Measurements from ENCODE around the gene DNTT. TPM values are rescaled to one million over a fixed set of nuclear protein-coding genes. Genes with fewer than 3 reads are reported as not detected.

Gene DNTT
- total and polyA plus RNA-seq, 2 experiments from 2014 or later = not detected

- no peaks in the 10 kb centered on the region for H3K79me2 ChIP-seq (replicated peaks; ENCODE audit: insufficient read depth)
- H3K36me3 Mint-ChIP-seq (ENCODE audit: low read depth) = no peaks in the 10 kb centered on the region
- no peaks in the 10 kb centered on the region for H3K27me3 Mint-ChIP-seq (ENCODE audit: insufficient read depth, low read depth, poor library complexity)
- no peak overlapping the region for H3K4me3 ChIP-seq
- H3K4me2 ChIP-seq = no peak overlapping the region
- no peaks in the 10 kb centered on the region for H3K36me3 ChIP-seq (ENCODE audit: insufficient read depth)
- no peaks in the 10 kb centered on the region for H3K27me3 ChIP-seq (ENCODE audit: insufficient read depth)
- H3K27ac Mint-ChIP-seq = no peak overlapping the region
- H3K9me3 Mint-ChIP-seq = no peaks in the 10 kb centered on the region
- H3F3A ChIP-seq (replicated peaks; ENCODE audit: low read depth) = no peaks in the 10 kb centered on the region
- H3K4me1 Mint-ChIP-seq = peaks cover 21% of the 10 kb centered on the region
- TF ChIP-seq STAT1 (IDR thresholded peaks at IDR 0.05; ENCODE audit: unreplicated experiment) (no peak), ZNF462 (CRISPR knock-in tag; IDR thresholded peaks at IDR 0.05) (no peak), NANOG (IDR thresholded peaks at IDR 0.05; ENCODE audit: borderline replicate concordance) (no peak)
- no peak overlapping the region for H3K4me3 Mint-ChIP-seq
- no peak overlapping the region for H3K27ac ChIP-seq (ENCODE audit: low read depth)
- no peaks in the 10 kb centered on the region for H4K20me1 ChIP-seq (replicated peaks; ENCODE audit: insufficient read depth)
- H3K4me1 ChIP-seq (ENCODE audit: insufficient read depth) = no peaks in the 10 kb centered on the region
- DNase-seq (ENCODE audit: low spot score) (no peak), ATAC-seq (no peak)
- H3K9me2 ChIP-seq (ENCODE audit: insufficient read depth) = peaks cover 5% of the 10 kb centered on the region
- H2AFZ ChIP-seq = peak overlapping the region; percentile 23; the same call in 1 of the 2 replicates
These were observed 16.7 kb upstream of the DNTT start for GRCh38 chr10:96287392-96288105.

GRCh38 chr10:96288151-96288621 is 16.0 kb upstream of the DNTT start:
- H3K4me3 ChIP-seq = no peak overlapping the region
- H3K27me3 ChIP-seq (ENCODE audit: insufficient read depth) = no peaks in the 10 kb centered on the region
- no peak overlapping the region for H3K27ac ChIP-seq (ENCODE audit: low read depth)
- H3K4me2 ChIP-seq = no peak overlapping the region
- Mint-ChIP-seq H3K9me3 (no peaks in the 10 kb centered on the region), H3K4me3 (no peak overlapping the region), H3K4me1 (peaks cover 21% of the 10 kb centered on the region), H3K27me3 (ENCODE audit: insufficient read depth, low read depth, poor library complexity) (no peaks in the 10 kb centered on the region), H3K36me3 (ENCODE audit: low read depth) (no peaks in the 10 kb centered on the region), H3K27ac (no peak overlapping the region)
- H3K79me2 ChIP-seq (replicated peaks; ENCODE audit: insufficient read depth) = no peaks in the 10 kb centered on the region
- H3F3A ChIP-seq (replicated peaks; ENCODE audit: low read depth) = no peaks in the 10 kb centered on the region
- no peak for ATAC-seq
- no peak for DNase-seq (ENCODE audit: low spot score)
- H3K36me3 ChIP-seq (ENCODE audit: insufficient read depth) = no peaks in the 10 kb centered on the region
- no peaks in the 10 kb centered on the region for H4K20me1 ChIP-seq (replicated peaks; ENCODE audit: insufficient read depth)
- peaks cover 5% of the 10 kb centered on the region for H3K9me2 ChIP-seq (ENCODE audit: insufficient read depth)
- H2AFZ ChIP-seq = peak overlapping the region; percentile 49
- H3K4me1 ChIP-seq (ENCODE audit: insufficient read depth) = no peaks in the 10 kb centered on the region
- TF ChIP-seq ETS1 (IDR thresholded peaks at IDR 0.05) (no peak), POLR2AphosphoS5 (IDR thresholded peaks at IDR 0.05; ENCODE audit: low read depth) (no peak), STAT1 (IDR thresholded peaks at IDR 0.05; ENCODE audit: unreplicated experiment) (no peak), ZNF114 (CRISPR knock-in tag; IDR thresholded peaks at IDR 0.05) (no peak), CREB1 (CRISPR knock-in tag; IDR thresholded peaks at IDR 0.05; ENCODE audit: low read depth) (no peak), JUNB (IDR thresholded peaks at IDR 0.05; ENCODE audit: unreplicated experiment) (no peak), ZNF331 (CRISPR knock-in tag; IDR thresholded peaks at IDR 0.05; ENCODE audit: low read depth) (no peak), NANOG (IDR thresholded peaks at IDR 0.05; ENCODE audit: borderline replicate concordance) (no peak), REST (IDR thresholded peaks at IDR 0.05; ENCODE audit: unreplicated experiment) (no peak), EZH2 (IDR thresholded peaks at IDR 0.05; ENCODE audit: low read depth, unreplicated experiment) (no peak)

Measured in GM23338 (cell line).